ENCODE measurements around the gene ATRNL1.
"Not testable (repeated sequence)": the region's sequence is repeated elsewhere in the genome, so short reads cannot be mapped to it uniquely, and the experiment has no call there.

- TF ChIP-seq, protein P1, sequence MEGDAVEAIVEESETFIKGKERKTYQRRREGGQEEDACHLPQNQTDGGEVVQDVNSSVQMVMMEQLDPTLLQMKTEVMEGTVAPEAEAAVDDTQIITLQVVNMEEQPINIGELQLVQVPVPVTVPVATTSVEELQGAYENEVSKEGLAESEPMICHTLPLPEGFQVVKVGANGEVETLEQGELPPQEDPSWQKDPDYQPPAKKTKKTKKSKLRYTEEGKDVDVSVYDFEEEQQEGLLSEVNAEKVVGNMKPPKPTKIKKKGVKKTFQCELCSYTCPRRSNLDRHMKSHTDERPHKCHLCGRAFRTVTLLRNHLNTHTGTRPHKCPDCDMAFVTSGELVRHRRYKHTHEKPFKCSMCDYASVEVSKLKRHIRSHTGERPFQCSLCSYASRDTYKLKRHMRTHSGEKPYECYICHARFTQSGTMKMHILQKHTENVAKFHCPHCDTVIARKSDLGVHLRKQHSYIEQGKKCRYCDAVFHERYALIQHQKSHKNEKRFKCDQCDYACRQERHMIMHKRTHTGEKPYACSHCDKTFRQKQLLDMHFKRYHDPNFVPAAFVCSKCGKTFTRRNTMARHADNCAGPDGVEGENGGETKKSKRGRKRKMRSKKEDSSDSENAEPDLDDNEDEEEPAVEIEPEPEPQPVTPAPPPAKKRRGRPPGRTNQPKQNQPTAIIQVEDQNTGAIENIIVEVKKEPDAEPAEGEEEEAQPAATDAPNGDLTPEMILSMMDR (IDR thresholded peaks at IDR 0.05), result not testable (repeated sequence)
- TF ChIP-seq EP300 (IDR thresholded peaks at IDR 0.05), result not testable (repeated sequence)
Measured at GRCh38 chr10:115405838-115406237, 312.7 kb downstream of the ATRNL1 start.
